B cell (primary cell): ENCODE data around the gene FAM3A. TPM values are rescaled to one million over a fixed set of nuclear protein-coding genes. Genes with fewer than 3 reads are reported as not detected.

Source experiments
- ATAC-seq: fragments of 200-7000 bp; cut with Tn5 transposase; one replicate; pipeline ENCODE4 v1.10.0; 2021; ENCODE audit warnings: low read depth, mild to moderate bottlenecking, moderate number of reproducible peaks, moderate library complexity
- CTCF ChIA-PET: fragments of 350-600 bp; sonication (Branson Sonifier 250); formaldehyde crosslinking; loops from one replicate; lab custom pipeline; 2021; ENCODE audit warnings: antibody characterized with exemption, inconsistent platforms; lab: Charles Lee
- POLR2A ChIA-PET: fragments of 350-600 bp; sonication (Branson Sonifier 250); formaldehyde crosslinking; loops from one replicate; lab custom pipeline; 2021; ENCODE audit warnings: antibody characterized with exemption; lab: Charles Lee
- DNase-seq: peaks from one replicate; pipeline ENCODE4 v3.0.0; 2013
- H2AFZ ChIP-seq: 2 replicates; pipeline ENCODE4 v1.6.1; 2012; ENCODE audit warnings: mild to moderate bottlenecking, low read depth, low read length; ENCODE audit not compliant: insufficient read depth, poor library complexity, severe bottlenecking
- H3K27ac ChIP-seq, 2 donors: 1 replicate in 1 of 2; 2 replicates in 1 of 2; pipeline ENCODE4 v1.5.1; 2012 to 2013; ENCODE audit warnings: low read length in 2 of 2, mild to moderate bottlenecking in 2 of 2, moderate library complexity in 1 of 2
- H3K27me3 ChIP-seq, 4 experiments: fragments of 200-600 bp in 1 of 4; sonication (generic) in 1 of 4; replicated peaks in 1 of 4; 1 replicate in 2 of 4; 2 replicates in 2 of 4; pipeline versions ENCODE4 v1.6.1 to v1.7.0; 2013 to 2016; ENCODE audit warnings: low read length in 3 of 4, mild to moderate bottlenecking in 2 of 4, mixed read lengths in 1 of 4, moderate library complexity in 1 of 4; ENCODE audit not compliant: insufficient read depth in 4 of 4, control insufficient read depth in 3 of 4; ENCODE audit errors: control extremely low read depth in 1 of 4
- H3K36me3 ChIP-seq, 2 experiments: replicated peaks in 1 of 2; 1 replicate in 1 of 2; 2 replicates in 1 of 2; pipeline versions ENCODE4 v1.6.1 to v1.7.1; 2013; ENCODE audit warnings: low read length in 1 of 2; ENCODE audit not compliant: insufficient read depth in 2 of 2, control insufficient read depth in 1 of 2; ENCODE audit errors: control extremely low read depth in 1 of 2, extremely low read depth in 1 of 2
- H3K4me1 ChIP-seq, 2 donors: fragments of 200-600 bp in 1 of 2; sonication (generic) in 1 of 2; 1 replicate in 1 of 2; 2 replicates in 1 of 2; pipeline versions ENCODE4 v1.5.1 to v1.6.1; 2013 to 2017; ENCODE audit warnings: low read length in 2 of 2; ENCODE audit not compliant: control insufficient read depth in 2 of 2, insufficient read depth in 2 of 2
- H3K4me2 ChIP-seq: replicated peaks from 2 replicates; pipeline ENCODE3; 2012; ENCODE audit warnings: mild to moderate bottlenecking, low read depth, low read length; ENCODE audit not compliant: poor library complexity, severe bottlenecking
- H3K4me3 ChIP-seq, 5 experiments: fragments of 200-600 bp in 1 of 5; sonication (generic) in 1 of 5; 1 replicate in 3 of 5; 2 replicates in 2 of 5; pipeline versions ENCODE4 v1.5.1 to v1.7.0; 2011 to 2016; ENCODE audit warnings: low read length in 4 of 5, mild to moderate bottlenecking in 4 of 5, low read depth in 2 of 5, control low read depth in 1 of 5, moderate library complexity in 1 of 5; ENCODE audit not compliant: insufficient read depth in 1 of 5; ENCODE audit errors: control extremely low read depth in 1 of 5, extremely low read depth in 1 of 5
- H3K79me2 ChIP-seq: fragments of 200-600 bp; sonication (generic); one replicate; pipeline ENCODE4 v1.6.0; 2016; ENCODE audit warnings: low read length; ENCODE audit not compliant: control insufficient read depth, insufficient read depth
- H3K9ac ChIP-seq: fragments of 200-600 bp; sonication (generic); 2 replicates; pipeline ENCODE4 v1.6.1; 2017; ENCODE audit warnings: mild to moderate bottlenecking, low read length, moderate library complexity
- H3K9me3 ChIP-seq, 3 donors: one replicate each; pipeline versions ENCODE4 v1.6.1 to v1.7.1; 2013; ENCODE audit warnings: low read length in 2 of 3; ENCODE audit not compliant: control insufficient read depth in 2 of 3, insufficient read depth in 1 of 3; ENCODE audit errors: control extremely low read depth in 1 of 3
- H4K20me1 ChIP-seq: 2 replicates; pipeline ENCODE4 v1.6.0; 2012; ENCODE audit warnings: mild to moderate bottlenecking, low read length; ENCODE audit not compliant: insufficient read depth, control insufficient read depth, poor library complexity, severe bottlenecking
- H3K27ac Mint-ChIP-seq: one replicate; pipeline ENCODE4 v1.8.0; 2021; ENCODE audit warnings: mixed read lengths
- H3K27me3 Mint-ChIP-seq: one replicate; pipeline ENCODE4 v1.8.0; 2021; ENCODE audit warnings: mixed read lengths
- H3K4me1 Mint-ChIP-seq: one replicate; pipeline ENCODE4 v1.8.0; 2021; ENCODE audit warnings: mixed read lengths
- H3K4me3 Mint-ChIP-seq: one replicate; pipeline ENCODE4 v1.8.0; 2021; ENCODE audit warnings: mixed read lengths
- H3K9me3 Mint-ChIP-seq: one replicate; pipeline ENCODE4 v1.8.0; 2022; ENCODE audit warnings: mixed read lengths; ENCODE audit not compliant: insufficient read depth
- CTCF ChIP-seq: fragments of 200-600 bp; IDR thresholded peaks from one replicate; pipeline ENCODE4 v1.8.0; 2022; ENCODE audit warnings: antibody characterized with exemption, mild to moderate bottlenecking
- EZH2 ChIP-seq: IDR thresholded peaks from 2 replicates; pipeline ENCODE4 v1.6.1; 2012; ENCODE audit warnings: borderline replicate concordance, low read depth, mild to moderate bottlenecking, moderate library complexity, low read length; ENCODE audit not compliant: insufficient read depth, poor library complexity, severe bottlenecking
- WGBS: methylation state at CpG from one replicate; pipeline ENCODE4 v1.1.5; 2013; ENCODE audit warnings: missing lambda C conversion rate; ENCODE audit not compliant: insufficient coverage; 5-methylcytosine and 5-hydroxymethylcytosine counted together
- intact Hi-C: fragments of 100-400 bp; cut with micrococcal nuclease; formaldehyde crosslinking; loops from one replicate; pipeline ENCODE4 v1.10.0; 2022
- polyA plus RNA-seq: library from polyadenylated mRNA; depleted of rRNA; stranded (reverse); fragments of >200 nt; gene quantifications from 2 replicates; pipeline ENCODE4 v1.2.3, GENCODE V29; 2012
- total RNA-seq, 2 donors: library from RNA; stranded (reverse); fragments of 120-200 nt in 1 of 2; gene quantifications; 1 replicate in 1 of 2; 2 replicates in 1 of 2; pipeline versions ENCODE4 v1.2.3 to v1.2.4, GENCODE V29; 2013 to 2022

The FAM3A gene
- total and polyA plus RNA-seq, 2 donors (not counting 1 experiment from before 2014, with no cell fraction given): 39.6 to 59.4 TPM

- no peak overlapping the region for H3K4me2 ChIP-seq
- TF ChIP-seq CTCF (no peak), EZH2 (no peak)
- no peaks in the 10 kb centered on the region for H3K36me3 ChIP-seq
- peaks cover 8 to 13% of the 10 kb centered on the region in 2 donors for H3K4me1 ChIP-seq
- H3K27ac ChIP-seq: no peak overlapping the region
- 100% methylated on average over 4 of the region's 14 CpGs for WGBS
- no peaks in the 10 kb centered on the region for H3K79me2 ChIP-seq
- H3K27me3 ChIP-seq: no peaks in the 10 kb centered on the region
- H3K27ac Mint-ChIP-seq: peak overlapping the region; percentile 10
- H3K4me1 Mint-ChIP-seq: peaks cover 11% of the 10 kb centered on the region
- no peak overlapping the region for H3K9ac ChIP-seq
- no peaks in the 10 kb centered on the region for H3K9me3 ChIP-seq
- CTCF ChIA-PET: interaction anchor here (1.0 to 1.8 kb wide), 4 partner anchors 28 to 153 kb away, joined by 3 to 7 read pairs (median 6); partner anchors contain the start of genes FLNA and RPL10
- DNase-seq (no peak), ATAC-seq (no peak)
- H2AFZ ChIP-seq: no peak overlapping the region
- POLR2A ChIA-PET: interaction anchor here (0.8 kb wide), 1 partner anchor 60 kb away, joined by 6 read pairs; no protein-coding TSS in a partner anchor
- H3K4me3 ChIP-seq: no peak overlapping the region
- intact Hi-C loops: no loop called here
- H4K20me1 ChIP-seq: no peaks in the 10 kb centered on the region
- no peaks in the 10 kb centered on the region for H3K27me3 Mint-ChIP-seq
- H3K9me3 Mint-ChIP-seq: no peaks in the 10 kb centered on the region
- H3K4me3 Mint-ChIP-seq: no peak overlapping the region
Measured at GRCh38 chrX:154525606-154526490, 9.8 kb upstream of the FAM3A start.

GRCh38 chrX:154519389-154519788 lies 3.4 kb upstream of the FAM3A start:
- Mint-ChIP-seq H3K9me3 (no peaks in the 10 kb centered on the region), H3K27me3 (no peaks in the 10 kb centered on the region), H3K4me1 (peaks cover 12% of the 10 kb centered on the region), H3K4me3 (no peak overlapping the region), H3K27ac (no peak overlapping the region)
- Histone ChIP-seq H3K9me3 (no peaks in the 10 kb centered on the region), H3K4me1 (peaks cover 4 to 16% of the 10 kb centered on the region in 2 donors), H3K4me3 (no peak overlapping the region), H3K79me2 (no peaks in the 10 kb centered on the region), H3K27ac (no peak overlapping the region), H3K27me3 (no peaks in the 10 kb centered on the region), H3K9ac (no peak overlapping the region), H3K36me3 (no peaks in the 10 kb centered on the region), H4K20me1 (no peaks in the 10 kb centered on the region), H2AFZ (no peak overlapping the region), H3K4me2 (no peak overlapping the region)
- CTCF ChIA-PET: no interaction called here
- WGBS: 100% methylated on average over 3 of the region's 8 CpGs
- ATAC-seq (no peak), DNase-seq (no peak)
- TF ChIP-seq CTCF (no peak), EZH2 (no peak)
- intact Hi-C loops: loop anchor here (5.0 kb wide), 3 partner anchors 62 to 147 kb away; partner anchors contain the start of genes FLNA, PLXNA3 and RPL10
- POLR2A ChIA-PET: interaction anchor here (1.5 kb wide), 1 partner anchor 8 kb away, joined by 6 read pairs; no protein-coding TSS in a partner anchor
